Measurements from ENCODE around the gene BTBD6.

- TF ChIP-seq, protein P1, sequence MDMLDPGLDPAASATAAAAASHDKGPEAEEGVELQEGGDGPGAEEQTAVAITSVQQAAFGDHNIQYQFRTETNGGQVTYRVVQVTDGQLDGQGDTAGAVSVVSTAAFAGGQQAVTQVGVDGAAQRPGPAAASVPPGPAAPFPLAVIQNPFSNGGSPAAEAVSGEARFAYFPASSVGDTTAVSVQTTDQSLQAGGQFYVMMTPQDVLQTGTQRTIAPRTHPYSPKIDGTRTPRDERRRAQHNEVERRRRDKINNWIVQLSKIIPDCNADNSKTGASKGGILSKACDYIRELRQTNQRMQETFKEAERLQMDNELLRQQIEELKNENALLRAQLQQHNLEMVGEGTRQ (CRISPR knock-in tag; IDR thresholded peaks at IDR 0.05) = no peak
- no peak for TF ChIP-seq SP1 (CRISPR knock-in tag; conservative IDR thresholded peaks at IDR 0.05)
Measured at GRCh38 chr14:105224845-105225570, 23.3 kb upstream of the BTBD6 start.
